ENCODE data around the gene CABP1. TPM values are rescaled to one million over a fixed set of nuclear protein-coding genes. Genes with fewer than 3 reads are reported as not detected.

Gene CABP1
- total and polyA plus RNA-seq, 2 experiments from 2014 or later = 5.1 to 5.2 TPM

GRCh38 chr12:120590741-120591407 lies 49.6 kb upstream of the CABP1 start (continued):
- no peak for TF ChIP-seq REST (IDR thresholded peaks at IDR 0.05; ENCODE audit: unreplicated experiment)

- Histone ChIP-seq H3K36me3 (ENCODE audit: insufficient read depth) (no peaks in the 10 kb centered on the region), H3K27ac (ENCODE audit: low read depth) (no peak overlapping the region), H3K9me2 (ENCODE audit: insufficient read depth) (no peaks in the 10 kb centered on the region), H3F3A (replicated peaks; ENCODE audit: low read depth) (no peaks in the 10 kb centered on the region), H4K20me1 (replicated peaks; ENCODE audit: insufficient read depth) (no peaks in the 10 kb centered on the region), H3K4me1 (ENCODE audit: insufficient read depth) (no peaks in the 10 kb centered on the region), H3K27me3 (ENCODE audit: insufficient read depth) (no peaks in the 10 kb centered on the region), H3K79me2 (replicated peaks; ENCODE audit: insufficient read depth) (no peaks in the 10 kb centered on the region), H3K4me2 (no peak overlapping the region), H2AFZ (peak overlapping the region; percentile 84), H3K4me3 (no peak overlapping the region)
- Mint-ChIP-seq H3K9me3 (no peaks in the 10 kb centered on the region), H3K4me3 (no peak overlapping the region), H3K4me1 (peaks cover 6% of the 10 kb centered on the region; the same call in 2 of the 3 replicates), H3K27me3 (ENCODE audit: insufficient read depth, low read depth, poor library complexity) (peaks cover 7% of the 10 kb centered on the region), H3K36me3 (ENCODE audit: low read depth) (no peaks in the 10 kb centered on the region), H3K27ac (no peak overlapping the region)
- no peak for TF ChIP-seq EZH2phosphoT487 (IDR thresholded peaks at IDR 0.05; ENCODE audit: unreplicated experiment)
- no peak for TF ChIP-seq REST (IDR thresholded peaks at IDR 0.05; ENCODE audit: unreplicated experiment)
- TF ChIP-seq JUNB (IDR thresholded peaks at IDR 0.05; ENCODE audit: unreplicated experiment) = no peak
- TF ChIP-seq, protein P1, sequence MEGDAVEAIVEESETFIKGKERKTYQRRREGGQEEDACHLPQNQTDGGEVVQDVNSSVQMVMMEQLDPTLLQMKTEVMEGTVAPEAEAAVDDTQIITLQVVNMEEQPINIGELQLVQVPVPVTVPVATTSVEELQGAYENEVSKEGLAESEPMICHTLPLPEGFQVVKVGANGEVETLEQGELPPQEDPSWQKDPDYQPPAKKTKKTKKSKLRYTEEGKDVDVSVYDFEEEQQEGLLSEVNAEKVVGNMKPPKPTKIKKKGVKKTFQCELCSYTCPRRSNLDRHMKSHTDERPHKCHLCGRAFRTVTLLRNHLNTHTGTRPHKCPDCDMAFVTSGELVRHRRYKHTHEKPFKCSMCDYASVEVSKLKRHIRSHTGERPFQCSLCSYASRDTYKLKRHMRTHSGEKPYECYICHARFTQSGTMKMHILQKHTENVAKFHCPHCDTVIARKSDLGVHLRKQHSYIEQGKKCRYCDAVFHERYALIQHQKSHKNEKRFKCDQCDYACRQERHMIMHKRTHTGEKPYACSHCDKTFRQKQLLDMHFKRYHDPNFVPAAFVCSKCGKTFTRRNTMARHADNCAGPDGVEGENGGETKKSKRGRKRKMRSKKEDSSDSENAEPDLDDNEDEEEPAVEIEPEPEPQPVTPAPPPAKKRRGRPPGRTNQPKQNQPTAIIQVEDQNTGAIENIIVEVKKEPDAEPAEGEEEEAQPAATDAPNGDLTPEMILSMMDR (conservative IDR thresholded peaks at IDR 0.05; ENCODE audit: low read depth in 2 of 2) = no peak
- TF ChIP-seq NANOG (IDR thresholded peaks at IDR 0.05; ENCODE audit: borderline replicate concordance) = no peak
- no peak for DNase-seq (ENCODE audit: low spot score)
- ATAC-seq = no peak
Observed at GRCh38 chr12:120592121-120593049, 48.0 kb upstream of the CABP1 start.

All from GM23338 (cell line).